ENCODE measurements around the gene OR2H2.

The OR2H2 gene

GRCh38 chr6:29557320-29557719 lies 27.6 kb upstream of the OR2H2 start:
- TF ChIP-seq CTCF (IDR thresholded peaks at IDR 0.05; ENCODE audit: low read depth, low read length, missing control alignments): no peak
- in situ Hi-C loops (cut with HindIII; ENCODE audit: low sequenced_read_pairs): no loop called here
- DNase-seq (ENCODE audit: low read depth): no peak
- no peak overlapping the region for H3K4me3 ChIP-seq (ENCODE audit: low read depth, low read length)

- in situ Hi-C loops (cut with HindIII; ENCODE audit: low sequenced_read_pairs): no loop called here
- TF ChIP-seq CTCF (IDR thresholded peaks at IDR 0.05; ENCODE audit: low read depth, low read length, missing control alignments): no peak
Measured at GRCh38 chr6:29558439-29559079, 26.4 kb upstream of the OR2H2 start.

GRCh38 chr6:29559524-29560287 lies 25.2 kb upstream of the OR2H2 start, which contains the start of gene UBD:
UBD (minus strand) TSS chr6:29559732; CDS start chr6:29559701, 31 bp downstream.
- no peak for DNase-seq (ENCODE audit: low read depth)
- TF ChIP-seq CTCF (IDR thresholded peaks at IDR 0.05; ENCODE audit: low read depth, low read length, missing control alignments): no peak
- in situ Hi-C loops (cut with HindIII; ENCODE audit: low sequenced_read_pairs): no loop called here

More at GRCh38 chr6:29558439-29559079, 26.4 kb upstream of the OR2H2 start:
- no peak overlapping the region for H3K4me3 ChIP-seq (ENCODE audit: low read depth, low read length)
- DNase-seq (ENCODE audit: low read depth): no peak

GRCh38 chr6:29561091-29561490 lies 23.8 kb upstream of the OR2H2 start:
- no peak overlapping the region for H3K4me3 ChIP-seq (ENCODE audit: low read depth, low read length)
- in situ Hi-C loops (cut with HindIII; ENCODE audit: low sequenced_read_pairs): no loop called here
- no peak for DNase-seq (ENCODE audit: low read depth)
- no peak for TF ChIP-seq CTCF (IDR thresholded peaks at IDR 0.05; ENCODE audit: low read depth, low read length, missing control alignments)

More at GRCh38 chr6:29559524-29560287, 25.2 kb upstream of the OR2H2 start, which contains the start of gene UBD:
- H3K4me3 ChIP-seq (ENCODE audit: low read depth, low read length): no peak within 1 kb of the TSS

- no peak for TF ChIP-seq CTCF (IDR thresholded peaks at IDR 0.05; ENCODE audit: low read depth, low read length, missing control alignments)
- in situ Hi-C loops (cut with HindIII; ENCODE audit: low sequenced_read_pairs): no loop called here
Measured at GRCh38 chr6:29561606-29562181, 23.2 kb upstream of the OR2H2 start.

GRCh38 chr6:29563435-29563965 lies 21.4 kb upstream of the OR2H2 start:
- TF ChIP-seq CTCF (IDR thresholded peaks at IDR 0.05; ENCODE audit: low read depth, low read length, missing control alignments): no peak
- no peak for DNase-seq (ENCODE audit: low read depth)
- in situ Hi-C loops (cut with HindIII; ENCODE audit: low sequenced_read_pairs): no loop called here
- H3K4me3 ChIP-seq (ENCODE audit: low read depth, low read length): no peak overlapping the region

More at GRCh38 chr6:29561606-29562181, 23.2 kb upstream of the OR2H2 start:
- H3K4me3 ChIP-seq (ENCODE audit: low read depth, low read length): no peak overlapping the region
- DNase-seq (ENCODE audit: low read depth): no peak
